ENCODE data around the gene LAMC2.
"Not testable (repeated sequence)": the region's sequence is repeated elsewhere in the genome, so short reads cannot be mapped to it uniquely, and the experiment has no call there.

The LAMC2 gene

DNA sequence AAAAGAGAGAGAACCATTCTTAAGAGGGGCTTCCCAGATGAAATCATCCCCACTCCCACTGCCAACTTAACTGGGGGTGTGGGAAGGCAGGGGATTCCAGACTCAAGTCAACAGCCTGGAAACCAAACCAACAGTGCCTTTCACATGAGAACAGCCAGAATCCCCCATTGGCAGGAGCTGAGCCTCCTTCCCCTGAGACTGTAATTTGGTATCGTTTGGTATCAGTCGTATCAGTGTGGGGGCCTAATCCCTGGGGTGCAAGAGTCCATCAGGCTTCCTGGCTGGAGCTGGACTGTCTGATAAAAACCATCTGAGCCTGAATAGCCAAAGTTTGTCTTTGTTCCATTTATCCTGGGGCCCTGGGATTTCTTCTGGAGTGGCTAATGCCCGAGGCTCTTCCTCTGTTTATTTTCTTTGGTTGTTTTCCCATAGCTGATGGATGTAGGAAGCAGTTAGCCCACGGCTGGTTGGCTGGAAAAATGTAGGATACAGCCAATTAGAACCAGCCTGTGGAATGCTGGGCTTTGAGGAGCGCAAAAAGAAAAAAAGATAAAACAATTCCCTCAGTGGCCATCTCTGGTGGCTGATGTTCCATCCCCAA lies 84.6 kb downstream of the LAMC2 start:
- in situ Hi-C loops (cut with HindIII; ENCODE audit: low sequenced_read_pairs): no loop called here
- no peak overlapping the region for H3K4me3 ChIP-seq (ENCODE audit: low read depth, low read length)
- DNase-seq (ENCODE audit: low read depth, low spot score): peak; percentile 85
- TF ChIP-seq, protein P1, sequence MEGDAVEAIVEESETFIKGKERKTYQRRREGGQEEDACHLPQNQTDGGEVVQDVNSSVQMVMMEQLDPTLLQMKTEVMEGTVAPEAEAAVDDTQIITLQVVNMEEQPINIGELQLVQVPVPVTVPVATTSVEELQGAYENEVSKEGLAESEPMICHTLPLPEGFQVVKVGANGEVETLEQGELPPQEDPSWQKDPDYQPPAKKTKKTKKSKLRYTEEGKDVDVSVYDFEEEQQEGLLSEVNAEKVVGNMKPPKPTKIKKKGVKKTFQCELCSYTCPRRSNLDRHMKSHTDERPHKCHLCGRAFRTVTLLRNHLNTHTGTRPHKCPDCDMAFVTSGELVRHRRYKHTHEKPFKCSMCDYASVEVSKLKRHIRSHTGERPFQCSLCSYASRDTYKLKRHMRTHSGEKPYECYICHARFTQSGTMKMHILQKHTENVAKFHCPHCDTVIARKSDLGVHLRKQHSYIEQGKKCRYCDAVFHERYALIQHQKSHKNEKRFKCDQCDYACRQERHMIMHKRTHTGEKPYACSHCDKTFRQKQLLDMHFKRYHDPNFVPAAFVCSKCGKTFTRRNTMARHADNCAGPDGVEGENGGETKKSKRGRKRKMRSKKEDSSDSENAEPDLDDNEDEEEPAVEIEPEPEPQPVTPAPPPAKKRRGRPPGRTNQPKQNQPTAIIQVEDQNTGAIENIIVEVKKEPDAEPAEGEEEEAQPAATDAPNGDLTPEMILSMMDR (IDR thresholded peaks at IDR 0.05; ENCODE audit: low read depth, low read length): no peak

DNA sequence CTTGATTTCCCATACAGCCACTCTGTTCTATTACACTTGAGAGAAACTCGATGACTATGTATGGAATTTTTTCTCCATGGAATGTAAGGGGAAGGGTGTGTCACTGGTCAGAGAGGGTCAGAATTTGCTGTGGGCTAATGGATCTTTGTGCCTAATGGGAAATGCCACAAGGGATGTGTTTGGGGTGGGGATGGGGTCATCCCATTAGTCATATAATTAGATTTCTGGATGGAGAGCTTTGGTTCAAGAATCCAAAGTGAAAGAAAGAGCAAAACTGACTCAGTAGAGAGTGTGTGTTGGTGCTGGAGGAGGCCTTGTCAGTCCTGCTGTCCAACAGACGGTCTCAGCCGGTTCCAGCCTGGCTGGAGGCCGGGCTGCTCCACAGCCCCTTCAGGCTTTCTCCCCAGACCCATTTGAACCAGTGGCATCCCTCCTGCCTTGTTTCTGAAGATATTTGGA lies 86.4 kb downstream of the LAMC2 start:
- in situ Hi-C loops (cut with HindIII; ENCODE audit: low sequenced_read_pairs): no loop called here

DNA sequence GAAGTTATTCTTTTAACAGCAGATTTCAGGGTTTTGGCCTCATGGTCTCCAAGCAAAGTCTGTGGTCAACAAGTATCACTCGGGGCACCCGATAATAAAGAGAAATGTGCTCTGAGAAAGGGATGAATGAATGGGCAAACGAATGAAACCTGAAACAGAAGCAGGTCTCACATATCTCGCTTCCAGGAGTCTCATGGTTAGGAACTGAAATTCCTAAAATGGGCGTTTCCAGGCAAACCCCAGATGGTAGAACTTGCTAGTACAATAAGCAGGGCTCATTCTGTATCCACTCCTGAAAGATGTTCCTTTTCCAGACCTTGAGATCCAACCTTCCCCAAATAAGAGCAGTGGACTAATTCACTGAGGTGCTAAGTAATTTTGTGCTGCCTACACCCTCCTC lies 87.2 kb downstream of the LAMC2 start:
- in situ Hi-C loops (cut with HindIII; ENCODE audit: low sequenced_read_pairs): no loop called here
- TF ChIP-seq, protein P1 (IDR thresholded peaks at IDR 0.05; ENCODE audit: low read depth, low read length): no peak
- no peak for DNase-seq (ENCODE audit: low read depth, low spot score)
- no peak overlapping the region for H3K4me3 ChIP-seq (ENCODE audit: low read depth, low read length)

More for the DNA sequence above, 86.4 kb downstream of the LAMC2 start:
- TF ChIP-seq, protein P1 (IDR thresholded peaks at IDR 0.05; ENCODE audit: low read depth, low read length): no peak
- H3K4me3 ChIP-seq (ENCODE audit: low read depth, low read length): no peak overlapping the region
- DNase-seq (ENCODE audit: low read depth, low spot score): peak; percentile 65

DNA sequence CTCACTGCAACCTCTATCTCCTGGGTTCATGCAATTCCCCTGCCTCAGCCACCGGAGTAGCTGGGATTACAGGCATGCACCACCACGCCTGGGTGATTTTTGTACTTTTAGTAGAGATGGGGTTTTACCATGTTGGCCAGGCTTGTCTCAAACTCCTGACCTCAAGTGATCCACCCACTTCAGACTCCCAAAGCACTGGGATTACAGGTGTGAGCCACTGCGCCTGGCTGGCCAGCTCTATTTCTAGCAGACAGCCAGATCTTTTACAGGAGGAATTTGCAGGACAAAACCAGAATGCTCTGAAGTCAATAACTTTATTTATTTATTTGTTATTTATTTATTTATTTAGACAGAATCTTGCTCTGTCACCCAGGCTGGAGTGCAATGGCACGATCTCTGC lies 87.9 kb downstream of the LAMC2 start:
- H3K4me3 ChIP-seq (ENCODE audit: low read depth, low read length); DNase-seq (ENCODE audit: low read depth, low spot score); in situ Hi-C loops (cut with HindIII; ENCODE audit: low sequenced_read_pairs): not testable (repeated sequence)

DNA sequence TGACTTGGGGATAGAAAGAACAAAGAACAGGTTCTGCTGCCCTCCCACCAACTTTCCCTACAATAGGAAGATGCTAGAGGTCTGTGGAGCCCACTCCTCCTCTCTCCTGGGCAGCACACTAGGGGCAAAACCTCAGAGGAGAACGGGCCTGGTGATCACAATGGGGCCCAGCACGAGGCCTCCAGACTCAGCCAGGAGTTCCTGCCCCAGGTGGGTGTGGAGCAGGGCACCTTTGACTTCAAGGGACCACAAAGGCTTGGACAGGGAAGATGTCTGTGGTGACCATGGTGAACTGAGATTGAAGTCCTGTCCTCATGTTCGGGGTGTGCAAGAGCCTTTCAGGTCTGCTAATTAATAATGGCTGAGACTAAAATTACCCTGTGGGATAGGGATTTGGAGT lies 88.8 kb downstream of the LAMC2 start:
- TF ChIP-seq, protein P1 (IDR thresholded peaks at IDR 0.05; ENCODE audit: low read depth, low read length): no peak
- DNase-seq (ENCODE audit: low read depth, low spot score): no peak
- no peak overlapping the region for H3K4me3 ChIP-seq (ENCODE audit: low read depth, low read length)
- in situ Hi-C loops (cut with HindIII; ENCODE audit: low sequenced_read_pairs): no loop called here

DNA sequence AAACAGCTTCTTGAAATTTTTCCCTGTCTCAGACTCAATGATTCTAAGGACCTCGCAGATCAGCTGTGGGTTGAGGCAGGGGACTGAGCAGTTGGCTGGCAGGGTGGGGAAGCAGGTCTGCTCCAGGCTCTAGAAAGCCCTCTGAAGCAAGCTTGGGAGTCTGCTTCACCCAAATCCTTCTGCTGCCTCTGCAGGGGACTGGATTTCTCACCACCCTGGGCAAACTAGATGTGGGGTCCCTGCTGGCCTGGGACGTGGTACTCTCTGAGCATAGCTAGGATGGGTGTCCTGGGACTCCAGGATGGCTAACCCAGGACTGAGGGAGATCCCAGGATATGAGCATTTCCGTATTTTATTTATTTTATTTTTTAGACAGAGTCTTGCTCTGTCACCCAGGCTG lies 89.3 kb downstream of the LAMC2 start:
- in situ Hi-C loops (cut with HindIII; ENCODE audit: low sequenced_read_pairs): no loop called here
- DNase-seq (ENCODE audit: low read depth, low spot score): no peak
- no peak overlapping the region for H3K4me3 ChIP-seq (ENCODE audit: low read depth, low read length)
- TF ChIP-seq, protein P1 (IDR thresholded peaks at IDR 0.05; ENCODE audit: low read depth, low read length): no peak

DNA sequence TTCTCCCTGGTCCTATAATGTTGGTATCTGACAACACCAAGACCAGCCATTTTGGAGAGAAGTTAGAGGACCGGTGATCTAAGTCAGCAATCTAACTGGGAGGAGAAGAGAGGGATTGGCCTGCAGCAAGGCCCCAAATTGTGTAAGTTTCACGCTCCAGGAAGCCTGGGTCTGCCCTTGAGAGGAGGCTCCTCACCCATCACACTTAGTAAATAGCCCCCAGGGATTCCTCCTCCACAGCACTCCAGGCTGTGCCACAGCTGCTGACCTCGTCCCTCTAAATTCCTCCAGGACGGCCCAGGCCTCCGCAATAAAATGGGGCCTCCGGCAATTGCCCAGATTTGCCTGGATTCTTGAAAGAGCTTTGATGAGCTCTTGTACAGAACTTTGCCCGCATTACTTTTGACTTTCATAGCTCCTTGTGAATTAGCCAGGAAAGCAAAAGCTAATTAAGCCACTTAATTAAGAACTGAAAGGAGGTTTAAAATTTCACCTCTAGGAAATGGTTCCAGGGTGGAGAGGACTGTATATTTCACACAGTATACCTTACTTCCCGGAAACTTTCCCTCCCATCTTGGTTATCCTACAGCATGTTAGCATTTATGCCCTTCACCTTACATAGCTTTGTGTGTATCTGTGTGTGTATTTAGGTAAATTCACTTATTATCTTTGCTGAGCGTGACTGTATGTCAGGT lies 90.5 kb downstream of the LAMC2 start:
- no peak overlapping the region for H3K4me3 ChIP-seq (ENCODE audit: low read depth, low read length)
- DNase-seq (ENCODE audit: low read depth, low spot score): no peak
- in situ Hi-C loops (cut with HindIII; ENCODE audit: low sequenced_read_pairs): no loop called here
- TF ChIP-seq, protein P1 (IDR thresholded peaks at IDR 0.05; ENCODE audit: low read depth, low read length): no peak

Measured in astrocyte of the spinal cord (primary cell).